HL-60 (cell line): ENCODE data around the gene ENO4.

Source experiments
- DNase-seq, 2 experiments: peaks; one replicate each; pipeline ENCODE4 v3.0.0-alpha.2; 2010 to 2020; ENCODE audit warnings: low read depth in 1 of 2, low spot score in 1 of 2
- H3K27ac ChIP-seq: fragments of 250-450 bp; sonication (Bioruptor Pico); replicated peaks from 2 replicates; pipeline ENCODE4 v1.5.1; 2020; ENCODE audit warnings: mild to moderate bottlenecking, moderate library complexity
- H3K27me3 ChIP-seq: fragments of 250-450 bp; sonication (Bioruptor Pico); 2 replicates; pipeline ENCODE4 v1.5.1; 2021; ENCODE audit warnings: mild to moderate bottlenecking, moderate library complexity; ENCODE audit not compliant: insufficient read depth, poor library complexity, severe bottlenecking
- H3K4me3 ChIP-seq: replicated peaks from 2 replicates; pipeline ENCODE4 v1.5.1; 2011; ENCODE audit warnings: mild to moderate bottlenecking, control low read depth, low read length; ENCODE audit not compliant: insufficient read depth
- CTCF ChIP-seq: IDR thresholded peaks from one replicate; pipeline ENCODE4 v1.5.1; 2011; ENCODE audit warnings: low read length, control low read depth, inconsistent platforms; ENCODE audit not compliant: insufficient read depth
- GABPA ChIP-seq: IDR thresholded peaks from 2 replicates; pipeline ENCODE4 v1.6.1; 2012; ENCODE audit warnings: low read depth
- POLR2AphosphoS5 ChIP-seq: IDR thresholded peaks from 2 replicates; pipeline ENCODE4 v1.6.1; 2012; ENCODE audit warnings: low read depth
- SPI1 ChIP-seq: IDR thresholded peaks from 2 replicates; pipeline ENCODE4 v1.6.1; 2012; ENCODE audit warnings: low read depth, mild to moderate bottlenecking, borderline replicate concordance
- TF ChIP-seq, protein P1 (sequence below): IDR thresholded peaks from 2 replicates; pipeline ENCODE4 v1.6.1; 2012; ENCODE audit warnings: low read depth; ENCODE audit not compliant: insufficient replicate concordance

Gene ENO4

GRCh38 chr10:116845823-116846222 is 3.5 kb upstream of the ENO4 start:
- TF ChIP-seq, protein P1, sequence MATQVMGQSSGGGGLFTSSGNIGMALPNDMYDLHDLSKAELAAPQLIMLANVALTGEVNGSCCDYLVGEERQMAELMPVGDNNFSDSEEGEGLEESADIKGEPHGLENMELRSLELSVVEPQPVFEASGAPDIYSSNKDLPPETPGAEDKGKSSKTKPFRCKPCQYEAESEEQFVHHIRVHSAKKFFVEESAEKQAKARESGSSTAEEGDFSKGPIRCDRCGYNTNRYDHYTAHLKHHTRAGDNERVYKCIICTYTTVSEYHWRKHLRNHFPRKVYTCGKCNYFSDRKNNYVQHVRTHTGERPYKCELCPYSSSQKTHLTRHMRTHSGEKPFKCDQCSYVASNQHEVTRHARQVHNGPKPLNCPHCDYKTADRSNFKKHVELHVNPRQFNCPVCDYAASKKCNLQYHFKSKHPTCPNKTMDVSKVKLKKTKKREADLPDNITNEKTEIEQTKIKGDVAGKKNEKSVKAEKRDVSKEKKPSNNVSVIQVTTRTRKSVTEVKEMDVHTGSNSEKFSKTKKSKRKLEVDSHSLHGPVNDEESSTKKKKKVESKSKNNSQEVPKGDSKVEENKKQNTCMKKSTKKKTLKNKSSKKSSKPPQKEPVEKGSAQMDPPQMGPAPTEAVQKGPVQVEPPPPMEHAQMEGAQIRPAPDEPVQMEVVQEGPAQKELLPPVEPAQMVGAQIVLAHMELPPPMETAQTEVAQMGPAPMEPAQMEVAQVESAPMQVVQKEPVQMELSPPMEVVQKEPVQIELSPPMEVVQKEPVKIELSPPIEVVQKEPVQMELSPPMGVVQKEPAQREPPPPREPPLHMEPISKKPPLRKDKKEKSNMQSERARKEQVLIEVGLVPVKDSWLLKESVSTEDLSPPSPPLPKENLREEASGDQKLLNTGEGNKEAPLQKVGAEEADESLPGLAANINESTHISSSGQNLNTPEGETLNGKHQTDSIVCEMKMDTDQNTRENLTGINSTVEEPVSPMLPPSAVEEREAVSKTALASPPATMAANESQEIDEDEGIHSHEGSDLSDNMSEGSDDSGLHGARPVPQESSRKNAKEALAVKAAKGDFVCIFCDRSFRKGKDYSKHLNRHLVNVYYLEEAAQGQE, result no peak
- TF ChIP-seq GABPA (no peak), POLR2AphosphoS5 (no peak), CTCF (no peak), SPI1 (no peak)
- Histone ChIP-seq H3K27ac (no peak overlapping the region), H3K27me3 (peaks cover 34% of the 10 kb centered on the region), H3K4me3 (no peak overlapping the region)
- DNase-seq, result no peak

DNA sequence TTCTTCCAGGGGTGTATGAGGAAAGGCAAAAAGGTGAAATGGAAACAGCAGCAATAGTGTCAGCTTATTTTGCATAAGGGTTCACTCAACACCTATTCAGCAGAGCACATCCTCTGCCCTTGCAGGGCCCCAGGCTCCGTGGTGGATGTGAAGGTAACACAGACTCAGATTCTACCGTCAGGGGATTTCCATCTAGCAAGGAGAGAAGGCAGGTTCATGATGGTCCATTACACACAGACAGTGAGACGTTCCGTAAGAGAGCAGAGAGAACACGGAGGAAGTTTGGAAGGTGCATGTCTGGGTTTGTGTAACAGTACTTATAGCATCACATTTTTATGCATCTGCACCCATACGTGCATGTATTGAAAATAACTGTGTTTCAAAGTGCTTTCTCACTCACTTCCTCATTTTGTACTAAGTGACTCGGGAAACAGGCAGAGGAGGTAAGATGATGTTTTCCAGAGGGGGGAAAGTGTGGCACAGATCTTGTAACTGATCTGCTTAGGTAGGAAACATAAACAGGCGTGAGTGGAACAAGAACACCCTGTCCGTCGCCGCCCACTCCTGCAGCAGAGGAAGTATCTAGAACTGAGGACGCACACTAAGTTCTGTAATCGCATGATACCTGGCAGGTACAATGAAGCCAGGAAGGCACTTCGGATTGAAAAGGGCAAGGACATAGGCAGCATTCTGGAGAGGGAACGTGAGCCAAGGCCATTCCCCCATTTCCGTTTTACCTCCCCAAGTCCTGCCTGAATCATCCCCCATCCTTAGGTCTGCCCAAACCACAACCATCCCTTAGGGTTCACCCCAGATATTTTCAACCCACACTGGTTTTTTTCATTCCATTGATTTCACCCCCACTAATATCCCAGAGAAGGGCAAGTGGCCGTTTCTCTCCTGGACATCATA is 1.0 kb upstream of the ENO4 start:
- H3K27ac ChIP-seq, result no peak overlapping the region
- no peak overlapping the region for H3K4me3 ChIP-seq
- H3K27me3 ChIP-seq, result peaks cover 39% of the 10 kb centered on the region
- no peak for DNase-seq
- TF ChIP-seq, protein P1, result no peak
- TF ChIP-seq POLR2AphosphoS5 (no peak), GABPA (no peak), CTCF (no peak), SPI1 (peak; percentile 93)

DNA sequence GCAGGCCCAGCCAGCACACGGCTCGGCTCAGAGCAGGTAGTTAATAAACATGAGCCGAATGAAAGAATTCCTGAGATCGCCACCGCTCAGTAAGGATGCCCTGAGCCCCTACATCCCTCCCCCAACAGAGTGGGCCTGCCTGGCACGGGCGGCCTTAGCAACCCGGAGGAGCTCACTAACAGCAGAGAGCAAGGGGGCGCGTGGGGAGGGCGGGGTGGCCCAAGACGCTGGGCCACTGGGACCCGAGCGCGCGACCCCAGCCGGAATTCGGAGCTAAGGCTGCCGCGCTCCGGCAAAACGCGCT is 403 bp upstream of the ENO4 start:
- no peak overlapping the region for H3K4me3 ChIP-seq
- TF ChIP-seq CTCF (no peak), SPI1 (no peak), GABPA (no peak), POLR2AphosphoS5 (no peak)
- TF ChIP-seq, protein P1, result no peak
- peaks cover 39% of the 10 kb centered on the region for H3K27me3 ChIP-seq
- no peak overlapping the region for H3K27ac ChIP-seq
- no peak for DNase-seq
